Colonic mucosa (tissue), 4 donors: Measurements from ENCODE around the gene ELF2. TPM values are rescaled to one million over a fixed set of nuclear protein-coding genes. Genes with fewer than 3 reads are reported as not detected.
"Not testable (repeated sequence)": the region's sequence is repeated elsewhere in the genome, so short reads cannot be mapped to it uniquely, and the experiment has no call there.

ENCODE experiments used
- DNase-seq: peaks from one replicate; pipeline ENCODE4 v3.0.0-alpha.2; 2020
- H3K27ac ChIP-seq: fragments of 200-600 bp; one replicate; pipeline ENCODE4 v1.8.0; 2021
- H3K27me3 ChIP-seq: fragments of 200-600 bp; one replicate; pipeline ENCODE4 v1.8.0; 2021
- H3K36me3 ChIP-seq: fragments of 200-600 bp; one replicate; pipeline ENCODE4 v1.8.0; 2021
- H3K4me1 ChIP-seq: fragments of 200-600 bp; one replicate; pipeline ENCODE4 v1.8.0; 2021; ENCODE audit warnings: mild to moderate bottlenecking
- H3K4me3 ChIP-seq: fragments of 200-600 bp; one replicate; pipeline ENCODE4 v1.8.0; 2021
- H3K9ac ChIP-seq, 2 donors: one replicate each; pipeline ENCODE4 v1.7.0; 2013; ENCODE audit warnings: control low read depth in 2 of 2, low read depth in 2 of 2, low read length in 2 of 2
- H3K9me3 ChIP-seq: fragments of 200-600 bp; one replicate; pipeline ENCODE4 v1.8.0; 2021
- intact Hi-C: fragments of 100-400 bp; cut with DNase I; formaldehyde crosslinking; loops from one replicate; pipeline ENCODE4 v1.14.1; 2022
- total RNA-seq, 2 donors: library from RNA; stranded (reverse); fragmentation: NEBNext Ultra II Directional in 1 of 2; extraction: Animal tissue kit (Norgen Biotek cat#: 25700) in 1 of 2; gene quantifications; one replicate each; pipeline ENCODE4 v1.2.1, GENCODE V29; 2021
- TF ChIP-seq, protein P1 (sequence below): fragments of 200-600 bp; IDR thresholded peaks from one replicate; pipeline ENCODE4 v1.8.0; 2022; ENCODE audit warnings: antibody characterized with exemption, mild to moderate bottlenecking
- donor health status: healthy.
- donor health status: DM: no; HTN: no; CAD: no.
- donor health status: DM: no; HTN: no; CAD: no.

Gene ELF2
- total RNA-seq, 2 donors from 2014 or later = 30.0 to 40.0 TPM

DNA sequence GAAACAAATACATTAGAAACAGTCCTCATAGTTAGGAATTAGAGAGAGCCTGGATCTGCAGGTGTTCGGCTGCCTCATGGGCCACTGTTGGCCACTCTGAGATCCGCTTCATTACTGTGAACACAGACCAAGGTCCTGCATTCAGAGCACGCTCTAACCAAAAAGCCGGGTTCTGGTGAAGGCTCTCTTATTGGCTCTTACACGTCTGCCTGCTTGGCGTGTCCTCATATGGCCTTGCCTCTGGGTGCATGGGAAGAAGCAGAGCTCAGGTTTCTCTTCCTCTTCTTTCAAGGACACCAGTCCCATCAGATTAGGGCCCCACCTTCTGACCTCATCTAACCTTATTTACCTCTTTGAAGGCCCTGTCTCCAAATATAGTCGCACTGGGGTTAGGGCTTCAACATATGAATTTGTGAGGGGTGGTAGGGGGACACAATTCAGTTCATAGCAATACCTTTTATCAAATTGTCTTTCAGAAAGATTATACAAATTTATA, 37.1 kb upstream of the ELF2 start:
- TF ChIP-seq, protein P1, sequence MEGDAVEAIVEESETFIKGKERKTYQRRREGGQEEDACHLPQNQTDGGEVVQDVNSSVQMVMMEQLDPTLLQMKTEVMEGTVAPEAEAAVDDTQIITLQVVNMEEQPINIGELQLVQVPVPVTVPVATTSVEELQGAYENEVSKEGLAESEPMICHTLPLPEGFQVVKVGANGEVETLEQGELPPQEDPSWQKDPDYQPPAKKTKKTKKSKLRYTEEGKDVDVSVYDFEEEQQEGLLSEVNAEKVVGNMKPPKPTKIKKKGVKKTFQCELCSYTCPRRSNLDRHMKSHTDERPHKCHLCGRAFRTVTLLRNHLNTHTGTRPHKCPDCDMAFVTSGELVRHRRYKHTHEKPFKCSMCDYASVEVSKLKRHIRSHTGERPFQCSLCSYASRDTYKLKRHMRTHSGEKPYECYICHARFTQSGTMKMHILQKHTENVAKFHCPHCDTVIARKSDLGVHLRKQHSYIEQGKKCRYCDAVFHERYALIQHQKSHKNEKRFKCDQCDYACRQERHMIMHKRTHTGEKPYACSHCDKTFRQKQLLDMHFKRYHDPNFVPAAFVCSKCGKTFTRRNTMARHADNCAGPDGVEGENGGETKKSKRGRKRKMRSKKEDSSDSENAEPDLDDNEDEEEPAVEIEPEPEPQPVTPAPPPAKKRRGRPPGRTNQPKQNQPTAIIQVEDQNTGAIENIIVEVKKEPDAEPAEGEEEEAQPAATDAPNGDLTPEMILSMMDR = no peak
- H3K4me1 ChIP-seq = no peaks in the 10 kb centered on the region
- no peak for DNase-seq
- intact Hi-C loops = no loop called here
- H3K27me3 ChIP-seq = no peaks in the 10 kb centered on the region
- H3K9ac ChIP-seq = no peak overlapping the region
- H3K9me3 ChIP-seq = no peaks in the 10 kb centered on the region
- no peak overlapping the region for H3K4me3 ChIP-seq
- H3K36me3 ChIP-seq = no peaks in the 10 kb centered on the region
- no peak overlapping the region for H3K27ac ChIP-seq

DNA sequence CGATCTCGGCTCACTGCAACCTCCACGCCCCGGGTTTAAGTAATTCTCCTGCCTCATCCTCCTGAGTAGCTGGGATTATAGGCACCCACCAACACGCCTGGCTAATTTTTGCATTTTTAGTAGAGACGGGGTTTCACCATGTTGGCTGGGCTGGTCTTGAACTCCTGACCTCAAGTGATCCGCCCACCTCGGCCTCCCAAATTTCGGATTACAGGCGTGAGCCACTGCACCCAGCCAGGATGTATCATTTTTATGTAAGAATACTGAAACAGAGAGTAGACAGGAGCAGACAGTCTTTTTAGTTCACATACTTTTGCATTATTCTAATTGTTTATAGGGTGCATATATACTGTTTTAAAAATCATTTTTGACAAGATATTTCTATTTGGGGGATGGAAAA, 36.6 kb upstream of the ELF2 start:
- intact Hi-C loops, H3K36me3 ChIP-seq, H3K4me1 ChIP-seq, H3K27me3 ChIP-seq, DNase-seq, H3K9me3 ChIP-seq, H3K4me3 ChIP-seq, H3K27ac ChIP-seq, H3K9ac ChIP-seq: not testable (repeated sequence)

DNA sequence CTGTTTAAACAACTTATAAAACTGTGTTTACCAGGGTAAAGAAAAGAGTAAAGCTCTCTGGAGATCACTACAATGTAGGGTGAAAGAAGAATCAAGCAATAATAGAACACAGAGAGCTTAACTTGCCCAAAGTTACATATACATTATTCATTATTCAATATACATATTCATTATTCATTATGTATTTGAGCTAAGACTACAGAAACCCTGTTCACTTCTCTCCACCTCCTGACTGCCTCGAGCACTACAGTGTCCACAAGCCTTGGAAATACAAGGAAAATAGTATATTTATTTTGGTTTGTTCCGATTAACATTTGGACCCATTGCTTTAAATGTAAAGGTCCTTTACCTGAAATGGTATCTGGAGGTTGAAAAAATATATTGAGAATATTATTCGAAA, 35.9 kb upstream of the ELF2 start:
- Histone ChIP-seq H3K27me3 (no peaks in the 10 kb centered on the region), H3K4me3 (no peak overlapping the region), H3K27ac (no peak overlapping the region), H3K9ac (no peak overlapping the region), H3K36me3 (no peaks in the 10 kb centered on the region), H3K4me1 (no peaks in the 10 kb centered on the region), H3K9me3 (no peaks in the 10 kb centered on the region)
- DNase-seq = no peak
- TF ChIP-seq, protein P1 = no peak
- intact Hi-C loops = no loop called here

DNA sequence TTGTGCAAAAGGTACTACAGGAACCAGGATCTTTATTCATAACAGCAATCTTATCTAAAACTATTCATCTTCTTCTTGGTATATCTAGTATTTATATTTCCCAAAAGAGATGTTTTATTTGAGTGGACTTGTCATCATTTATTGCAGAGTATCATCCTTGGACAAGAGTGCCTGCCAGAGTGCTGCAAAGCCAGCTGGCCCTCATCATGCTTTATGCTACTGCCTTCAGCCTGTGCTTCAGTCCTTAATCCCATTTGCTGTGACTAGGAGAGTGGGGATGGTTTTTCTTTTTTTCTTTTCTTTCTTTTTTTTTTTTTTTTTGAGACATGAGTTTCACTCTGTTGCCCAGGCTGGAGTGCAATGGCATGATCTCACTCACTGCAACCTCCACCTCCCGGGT, 33.5 kb upstream of the ELF2 start:
- Histone ChIP-seq H3K36me3 (no peaks in the 10 kb centered on the region), H3K27me3 (no peaks in the 10 kb centered on the region), H3K4me1 (no peaks in the 10 kb centered on the region), H3K9me3 (no peaks in the 10 kb centered on the region), H3K9ac (no peak overlapping the region), H3K27ac (no peak overlapping the region), H3K4me3 (no peak overlapping the region)
- no peak for DNase-seq
- intact Hi-C loops = no loop called here
- TF ChIP-seq, protein P1 = no peak

DNA sequence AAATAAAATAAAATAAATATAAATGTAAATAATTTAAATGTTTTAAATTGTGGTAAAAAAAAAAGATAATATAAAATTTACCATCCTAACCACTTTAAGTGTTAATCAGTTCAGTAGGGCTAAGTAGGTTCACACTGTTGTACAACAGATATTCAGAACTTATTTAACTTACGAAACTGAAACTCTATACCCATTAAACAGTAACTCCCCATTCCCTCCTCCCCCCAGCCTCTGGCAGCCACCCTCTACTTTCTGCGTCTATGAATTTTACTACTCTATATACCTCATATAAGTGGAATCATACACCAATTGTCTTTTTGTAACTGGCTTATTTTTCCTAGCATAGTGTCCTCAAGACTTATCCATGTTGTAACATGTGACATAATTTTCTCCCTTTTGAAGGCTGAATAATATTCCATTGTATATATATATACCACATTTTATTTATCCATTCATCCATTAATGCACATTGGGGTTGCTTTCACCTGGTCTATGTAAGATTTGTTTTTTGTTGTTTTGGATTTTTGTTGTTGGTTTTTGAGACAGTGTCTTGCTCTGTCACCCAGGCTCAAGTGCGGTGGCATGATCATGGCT, 32.5 kb upstream of the ELF2 start:
- Histone ChIP-seq H3K27me3 (no peaks in the 10 kb centered on the region), H3K4me3 (no peak overlapping the region), H3K27ac (no peak overlapping the region), H3K9ac (no peak overlapping the region), H3K36me3 (no peaks in the 10 kb centered on the region), H3K4me1 (no peaks in the 10 kb centered on the region), H3K9me3 (no peaks in the 10 kb centered on the region)
- intact Hi-C loops = no loop called here
- DNase-seq = no peak
- TF ChIP-seq, protein P1 = no peak

DNA sequence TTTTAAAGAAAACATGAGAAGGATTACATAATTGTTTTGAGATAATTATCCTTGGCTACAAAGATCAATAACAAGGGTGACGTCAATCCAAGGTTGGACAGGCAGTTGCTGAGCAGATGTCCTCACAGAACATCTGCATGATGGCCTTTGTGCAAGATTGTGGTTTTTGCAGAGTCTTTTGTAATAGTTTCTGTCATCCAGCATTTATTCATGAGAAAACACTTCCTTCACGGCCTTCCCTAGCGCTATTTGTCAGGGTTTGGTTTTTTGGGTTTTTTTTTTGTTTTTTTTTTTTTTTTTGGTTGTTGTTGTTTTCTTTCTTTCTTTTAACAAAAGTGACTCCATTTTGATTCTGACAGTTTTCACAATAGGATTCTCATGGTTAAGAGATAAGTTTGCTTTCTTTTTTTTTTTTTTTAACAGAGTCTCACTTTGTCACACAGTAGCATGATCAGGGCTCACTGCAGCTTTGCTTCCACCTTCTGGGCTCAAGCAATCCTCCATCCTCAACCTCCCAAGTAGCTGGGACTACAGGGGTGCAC, 31.5 kb upstream of the ELF2 start:
- H3K9me3 ChIP-seq = no peaks in the 10 kb centered on the region
- DNase-seq = no peak
- H3K9ac ChIP-seq = no peak overlapping the region
- H3K4me3 ChIP-seq = no peak overlapping the region
- no peak overlapping the region for H3K27ac ChIP-seq
- H3K4me1 ChIP-seq = no peaks in the 10 kb centered on the region
- H3K27me3 ChIP-seq = no peaks in the 10 kb centered on the region
- no peaks in the 10 kb centered on the region for H3K36me3 ChIP-seq
- TF ChIP-seq, protein P1 = no peak
- intact Hi-C loops = no loop called here
